GM18511 (cell line): ENCODE data around the gene EVC2.
"Not testable (repeated sequence)": the region's sequence is repeated elsewhere in the genome, so short reads cannot be mapped to it uniquely, and the experiment has no call there.

ENCODE experiments used
- ATAC-seq: cut with Tn5 transposase; IDR thresholded peaks from one replicate; pipeline ENCODE4 v1.9.1; 2021; ENCODE audit warnings: mild to moderate bottlenecking, moderate library complexity; ENCODE audit not compliant: unreplicated experiment

EVC2 gene

DNA sequence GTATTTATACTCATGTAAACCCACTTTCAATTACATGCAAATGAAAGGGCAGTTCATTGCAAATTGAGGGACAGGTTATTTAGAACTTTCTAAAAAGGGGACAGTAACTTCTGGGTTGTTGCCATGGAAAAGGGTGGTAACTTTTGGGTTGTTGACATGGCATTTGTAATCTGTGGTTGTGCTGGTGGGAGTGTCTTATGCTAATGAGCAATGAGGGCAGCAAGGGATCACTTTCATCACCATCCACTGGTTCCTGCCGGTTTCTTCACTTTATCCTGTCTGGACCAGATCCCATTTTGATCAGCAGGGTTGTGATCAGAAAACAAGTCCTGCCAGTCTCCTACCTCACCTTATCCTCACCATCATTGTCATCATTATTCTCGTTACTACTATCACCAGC is 34.6 kb upstream of the EVC2 start:
- no peak for ATAC-seq

DNA sequence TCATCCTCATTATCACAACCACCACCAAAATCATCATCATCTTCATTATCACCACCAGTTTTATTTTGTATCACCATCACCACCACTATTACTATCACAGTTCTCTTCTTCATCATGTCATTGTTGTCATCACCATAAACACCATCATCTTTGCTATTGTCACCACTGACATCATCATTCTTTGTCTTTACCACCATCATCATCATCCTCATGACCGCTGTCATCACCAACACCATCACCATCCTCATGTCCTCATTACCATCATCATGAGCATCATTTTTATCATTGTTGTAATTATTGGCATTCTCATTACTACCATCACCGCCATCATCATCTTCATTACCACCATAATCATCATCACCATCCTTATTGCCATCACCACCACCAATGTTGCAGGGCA is 34.0 kb upstream of the EVC2 start:
- no peak for ATAC-seq

DNA sequence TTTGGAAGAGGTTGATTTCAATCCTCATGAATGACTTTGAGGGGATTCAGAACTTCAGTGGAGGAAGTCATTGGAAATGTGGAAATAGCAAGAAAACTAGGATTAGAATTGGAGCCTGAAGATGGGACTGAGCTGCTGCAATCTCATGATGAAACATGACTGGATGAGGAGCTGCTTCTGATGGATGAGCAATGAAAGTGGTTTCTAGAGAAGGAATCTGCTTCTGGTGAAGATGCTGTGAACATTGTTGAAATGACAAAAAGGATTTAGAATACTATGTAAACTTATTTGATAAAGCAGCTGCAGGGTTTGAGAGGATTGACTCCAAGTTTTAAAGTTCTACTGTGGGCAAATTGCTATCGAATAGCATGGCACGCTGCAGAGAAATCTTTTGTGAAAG is 29.7 kb upstream of the EVC2 start:
- no peak for ATAC-seq

DNA sequence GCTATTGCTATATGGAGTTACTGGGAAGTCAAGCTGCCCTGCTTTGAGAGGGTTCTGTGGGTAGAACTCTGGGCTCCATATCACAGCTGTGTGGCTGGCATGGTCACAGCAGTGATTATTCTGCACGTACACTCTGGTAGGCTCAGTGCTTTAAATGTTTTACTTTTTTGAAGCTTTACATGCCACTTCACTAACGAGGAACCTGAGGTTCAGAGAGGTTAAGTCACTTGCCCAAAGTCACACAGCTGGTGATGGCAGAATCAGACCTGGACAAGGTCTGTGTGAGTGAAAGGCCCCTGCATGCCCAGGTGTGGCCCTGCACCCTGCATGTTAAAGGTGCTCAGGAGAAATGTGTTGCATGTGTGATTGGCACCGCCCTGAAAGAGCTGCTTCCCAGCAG is 27.1 kb upstream of the EVC2 start:
- no peak for ATAC-seq

DNA sequence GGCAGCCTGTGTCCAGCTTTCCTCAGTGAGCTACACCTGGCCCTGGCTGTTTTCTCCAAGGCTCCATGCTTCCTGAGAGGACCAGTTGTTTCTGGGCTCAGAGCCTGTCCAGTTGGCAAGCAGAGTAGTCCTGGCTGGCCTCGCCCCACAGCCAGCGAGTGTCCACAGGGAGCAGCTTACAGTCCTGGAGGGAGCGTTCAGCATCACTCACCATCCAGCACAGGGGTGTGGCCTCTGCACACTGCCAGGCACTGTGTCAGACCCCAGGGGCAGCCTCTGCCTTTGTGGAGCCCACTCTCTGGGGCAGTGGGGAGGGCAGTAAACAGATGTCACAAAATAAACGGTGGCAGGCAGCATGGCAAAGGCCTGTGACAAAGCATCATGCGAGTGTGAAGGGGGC is 26.5 kb upstream of the EVC2 start:
- ATAC-seq: no peak

DNA sequence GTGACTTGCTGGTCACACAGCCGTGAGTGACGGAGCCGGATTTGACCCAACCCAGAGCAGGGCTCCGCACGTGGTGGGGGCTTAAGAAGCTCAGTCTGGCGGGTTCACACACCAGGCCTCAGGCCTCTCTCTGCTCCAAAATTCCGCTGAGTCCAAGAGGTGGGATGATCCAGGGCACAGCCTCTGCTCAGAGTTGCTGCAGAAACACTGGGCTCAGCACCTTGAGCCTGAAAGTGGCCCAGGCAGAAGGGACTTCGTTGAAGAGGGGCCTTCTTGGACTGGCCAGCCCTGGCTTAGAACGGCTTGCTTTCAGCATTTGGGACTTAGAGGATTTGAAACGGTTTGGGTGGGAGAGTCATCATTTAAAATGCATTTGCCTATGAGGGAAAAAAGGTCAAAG is 23.8 kb upstream of the EVC2 start:
- no peak for ATAC-seq

DNA sequence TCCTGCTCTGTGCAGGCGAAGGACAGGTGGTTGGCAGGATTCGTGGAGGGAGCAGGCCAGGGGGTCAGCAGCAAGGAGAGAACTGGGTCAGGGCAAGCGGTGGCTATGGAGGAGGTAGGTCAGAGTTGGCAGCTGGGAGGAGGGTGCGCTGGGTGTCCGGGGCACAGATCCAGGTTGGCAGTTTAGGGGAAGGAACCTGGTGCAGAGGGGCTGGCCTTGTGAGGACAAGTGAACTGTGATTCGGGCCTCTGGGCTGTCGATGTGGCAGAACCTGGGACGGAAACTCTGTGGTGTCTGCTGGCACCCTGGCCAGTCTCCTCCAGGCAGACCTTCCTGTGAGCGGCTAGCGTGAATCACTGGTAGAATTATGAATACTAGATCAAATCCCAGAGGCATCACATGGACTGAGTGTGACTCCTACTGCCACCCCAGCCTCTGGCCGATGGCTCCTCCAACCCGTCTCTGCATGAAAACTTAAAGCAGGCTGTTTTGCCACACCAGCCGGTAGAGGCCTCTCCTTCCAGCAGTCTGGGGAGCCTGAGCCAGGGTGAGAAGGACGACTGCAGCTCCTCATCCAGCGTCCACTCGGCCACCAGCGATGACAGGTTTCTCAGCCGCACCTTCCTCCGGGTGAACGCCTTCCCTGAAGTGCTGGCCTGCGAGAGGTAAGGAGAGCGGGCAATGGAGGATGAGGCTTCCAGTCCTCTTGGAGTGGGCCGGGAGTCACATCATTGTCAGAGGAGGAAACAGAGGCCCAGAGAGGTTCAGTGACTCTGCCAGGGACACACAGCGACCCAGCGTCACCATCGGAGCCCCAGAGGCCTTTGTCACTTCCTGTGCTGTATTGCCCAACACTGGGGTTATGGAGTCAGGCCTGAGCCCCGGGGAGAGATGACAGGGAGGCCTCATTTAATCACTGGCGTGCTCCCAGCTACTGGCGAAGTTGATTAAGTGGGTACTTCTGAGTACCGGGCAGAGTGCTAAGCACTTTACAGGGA is 22.9 kb upstream of the EVC2 start:
- no peak for ATAC-seq

DNA sequence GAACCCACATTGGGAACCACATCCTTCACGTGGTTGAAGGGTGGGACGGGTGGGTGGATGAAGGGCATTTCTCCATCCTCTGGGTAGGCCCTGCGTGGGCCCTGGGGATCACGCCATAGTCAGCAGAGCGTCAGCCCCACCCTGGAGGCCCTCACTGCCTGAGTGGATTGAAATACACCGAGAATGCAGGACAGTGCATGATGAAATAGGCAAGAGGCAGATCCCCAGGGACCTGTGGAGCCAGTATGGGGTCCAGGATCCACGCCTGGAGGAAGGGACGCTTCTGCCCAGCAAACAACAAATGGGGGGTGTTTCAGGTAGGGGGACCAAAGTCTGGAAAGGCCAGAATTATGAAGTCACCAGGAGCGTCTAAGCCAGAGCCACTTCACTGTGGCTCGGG is 22.1 kb upstream of the EVC2 start:
- ATAC-seq: no peak

DNA sequence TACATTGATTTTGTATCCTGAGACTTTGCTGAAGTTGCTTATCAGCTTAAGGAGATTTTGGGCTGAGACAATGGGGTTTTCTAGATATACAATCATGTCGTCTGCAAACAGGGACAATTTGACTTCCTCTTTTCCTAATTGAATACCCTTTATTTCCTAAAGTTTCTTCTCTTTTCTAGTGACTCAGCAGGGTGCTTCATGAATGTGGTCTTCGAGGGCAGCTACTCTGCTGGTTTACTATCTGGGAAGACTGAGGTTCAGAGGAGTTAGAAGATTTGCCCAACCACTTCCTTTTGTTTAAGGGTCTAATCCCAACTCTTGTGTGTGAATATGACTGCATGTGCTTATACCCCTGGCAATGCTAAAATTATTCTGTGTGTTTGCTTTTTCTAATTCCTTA is 20.1 kb upstream of the EVC2 start:
- not testable (repeated sequence) for ATAC-seq

DNA sequence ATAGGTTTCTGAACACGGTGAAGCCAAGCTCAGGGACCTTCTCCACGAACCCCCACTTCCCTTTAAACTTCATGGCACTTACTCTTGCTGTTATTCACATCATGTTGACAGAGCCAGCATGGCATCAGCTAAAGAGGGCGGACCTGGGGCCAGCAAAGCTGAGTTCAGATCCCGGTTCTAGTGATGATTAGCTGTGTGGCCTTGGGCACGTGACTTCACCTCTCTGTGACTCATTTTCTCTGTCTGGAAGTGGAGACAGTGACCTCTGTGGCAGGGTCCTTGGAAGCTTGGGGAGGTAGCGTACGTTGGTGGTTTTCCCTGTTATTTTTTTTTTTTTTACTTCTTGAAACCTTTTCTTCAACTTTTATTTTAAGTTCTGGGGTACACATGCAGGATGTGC is 16.0 kb upstream of the EVC2 start:
- no peak for ATAC-seq

DNA sequence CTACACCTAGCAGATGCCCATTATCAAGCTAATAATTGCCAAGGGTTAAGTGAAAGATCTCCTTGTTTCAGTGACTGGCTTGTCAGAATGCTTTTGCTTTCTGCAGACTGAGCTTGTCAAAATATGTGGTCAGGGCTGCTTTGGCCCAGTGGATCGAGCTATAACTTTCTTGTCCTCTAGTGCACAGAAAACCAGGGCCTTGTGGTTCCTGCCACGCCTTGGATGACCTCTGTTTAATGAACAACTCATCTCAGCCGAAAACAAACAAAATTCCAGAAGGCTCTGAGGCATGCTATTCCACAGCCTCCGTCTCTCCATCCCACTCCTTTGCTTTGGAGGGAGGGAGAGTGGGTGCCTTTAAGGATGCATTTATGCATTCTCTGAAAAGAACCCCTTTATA is 14.0 kb upstream of the EVC2 start:
- ATAC-seq: no peak

DNA sequence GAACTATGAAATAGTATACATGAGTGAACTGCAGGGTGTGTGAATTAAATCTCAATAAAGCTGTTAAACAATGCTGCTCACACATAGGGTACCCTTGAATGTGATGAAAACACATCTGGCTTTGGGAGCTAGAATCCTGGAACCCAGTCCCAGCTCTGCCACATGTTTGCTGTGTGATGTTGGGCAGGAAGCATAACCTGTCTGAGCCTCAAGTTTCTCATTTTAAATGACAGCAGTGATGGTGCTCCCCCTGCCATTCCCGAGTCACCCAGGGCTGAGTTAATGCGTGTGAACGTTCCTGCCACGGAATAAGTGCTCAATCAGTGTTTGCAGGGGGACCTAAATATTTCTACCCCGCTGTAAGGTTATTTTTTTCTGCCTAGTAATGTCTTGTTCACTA is 13.6 kb upstream of the EVC2 start:
- no peak for ATAC-seq

DNA sequence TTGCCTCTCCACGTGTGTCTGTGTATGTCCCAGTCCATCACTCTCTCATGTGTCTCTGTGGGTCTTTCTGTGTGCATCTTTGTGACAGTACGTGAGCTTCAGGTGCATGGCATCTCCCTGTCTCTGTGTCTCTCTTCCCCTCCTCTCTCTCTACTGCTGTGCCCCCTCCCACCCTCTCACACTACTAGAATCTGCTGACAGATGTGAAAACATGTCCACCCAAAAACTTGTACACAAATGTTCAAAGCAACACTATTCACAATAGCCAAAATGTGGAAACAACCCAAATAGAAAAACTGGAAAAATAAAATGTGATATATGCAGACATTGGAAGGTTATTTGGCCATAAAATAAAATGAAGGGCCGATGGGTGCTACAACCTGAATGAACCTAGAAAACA is 12.6 kb upstream of the EVC2 start:
- ATAC-seq: no peak

DNA sequence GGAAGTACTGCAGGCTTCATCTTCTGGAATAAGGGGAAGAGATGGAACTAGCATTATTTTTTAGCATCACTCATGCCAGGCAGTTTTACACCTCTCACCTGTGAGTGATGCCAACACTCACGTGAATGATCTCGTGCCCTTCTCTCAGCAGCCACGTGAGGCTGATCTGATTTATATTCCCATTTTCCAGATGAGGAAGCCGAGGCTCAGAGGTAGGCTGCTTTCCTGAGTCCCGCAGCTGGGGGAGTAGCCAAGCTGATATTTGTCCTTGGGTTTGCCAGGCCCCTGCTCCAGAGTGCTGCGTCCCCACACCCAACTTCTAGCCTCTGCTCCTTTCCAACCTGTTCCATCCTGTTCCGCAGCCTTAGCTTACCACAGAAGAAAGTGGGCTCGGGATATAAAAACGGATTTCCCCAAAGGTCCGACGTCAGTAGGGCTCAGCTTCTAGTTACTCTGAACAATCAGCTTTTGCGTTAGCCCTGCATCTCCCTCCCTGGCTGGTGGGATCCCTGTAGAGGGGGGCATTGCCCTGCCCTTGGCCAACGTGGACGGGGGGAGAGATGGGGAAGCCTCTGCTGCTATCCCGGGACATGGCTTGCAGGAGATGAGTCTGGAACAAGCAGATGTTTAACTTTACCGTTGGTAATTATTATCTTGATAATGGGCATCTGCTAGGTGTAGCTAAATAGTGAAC is 11.9 kb upstream of the EVC2 start:
- ATAC-seq: no peak

DNA sequence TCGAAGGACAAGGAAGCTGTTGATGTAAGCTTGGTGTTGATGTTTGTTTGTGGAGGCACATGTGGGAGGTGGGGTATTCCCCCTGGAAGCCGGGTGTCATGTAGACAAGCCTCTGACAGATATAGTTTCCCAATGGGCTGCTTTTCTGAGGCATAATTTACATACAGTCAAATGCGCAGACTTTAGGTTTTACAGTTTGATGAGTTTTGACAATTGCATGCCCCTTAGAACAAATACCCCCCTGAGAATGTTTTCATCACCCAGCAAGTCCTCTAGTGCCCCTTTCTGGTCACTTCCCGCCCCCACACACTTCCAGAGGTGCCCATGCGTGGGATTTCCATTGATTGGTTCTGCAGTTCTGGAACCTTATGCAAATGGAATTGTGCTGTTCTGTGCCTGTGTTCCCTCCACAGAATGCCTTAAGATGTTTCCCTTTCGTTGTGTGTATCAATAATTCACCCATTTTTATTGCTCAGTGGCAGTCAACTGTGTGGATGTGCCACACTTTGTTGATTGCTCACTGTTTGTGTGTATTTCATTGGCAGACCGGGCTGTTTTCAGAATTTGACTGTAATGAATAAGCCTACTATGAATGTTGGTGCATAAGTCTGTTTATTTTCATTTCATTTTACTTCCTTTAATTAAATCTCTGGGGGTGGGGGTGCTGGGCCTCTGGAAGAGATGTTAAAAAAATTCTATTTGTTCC is 11.1 kb upstream of the EVC2 start:
- no peak for ATAC-seq

DNA sequence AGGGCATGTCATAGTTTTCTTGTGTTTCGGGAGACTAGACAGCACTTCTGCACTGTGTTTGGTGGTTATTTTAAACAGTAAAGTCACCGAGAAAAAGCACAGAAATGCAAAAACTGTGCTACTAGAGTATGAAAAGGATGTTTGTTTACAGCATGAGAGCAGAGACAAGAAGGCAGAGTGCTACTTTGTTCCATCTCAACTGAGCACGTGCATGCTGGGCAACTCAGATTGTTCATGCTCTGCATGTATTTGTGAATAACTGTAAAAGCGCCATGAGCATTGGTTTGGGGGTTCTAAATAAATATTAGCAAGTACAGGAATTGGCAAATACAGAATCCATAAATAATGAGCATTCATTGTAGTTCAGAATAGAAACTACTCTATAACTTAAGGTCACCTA is 10.1 kb upstream of the EVC2 start:
- no peak for ATAC-seq

DNA sequence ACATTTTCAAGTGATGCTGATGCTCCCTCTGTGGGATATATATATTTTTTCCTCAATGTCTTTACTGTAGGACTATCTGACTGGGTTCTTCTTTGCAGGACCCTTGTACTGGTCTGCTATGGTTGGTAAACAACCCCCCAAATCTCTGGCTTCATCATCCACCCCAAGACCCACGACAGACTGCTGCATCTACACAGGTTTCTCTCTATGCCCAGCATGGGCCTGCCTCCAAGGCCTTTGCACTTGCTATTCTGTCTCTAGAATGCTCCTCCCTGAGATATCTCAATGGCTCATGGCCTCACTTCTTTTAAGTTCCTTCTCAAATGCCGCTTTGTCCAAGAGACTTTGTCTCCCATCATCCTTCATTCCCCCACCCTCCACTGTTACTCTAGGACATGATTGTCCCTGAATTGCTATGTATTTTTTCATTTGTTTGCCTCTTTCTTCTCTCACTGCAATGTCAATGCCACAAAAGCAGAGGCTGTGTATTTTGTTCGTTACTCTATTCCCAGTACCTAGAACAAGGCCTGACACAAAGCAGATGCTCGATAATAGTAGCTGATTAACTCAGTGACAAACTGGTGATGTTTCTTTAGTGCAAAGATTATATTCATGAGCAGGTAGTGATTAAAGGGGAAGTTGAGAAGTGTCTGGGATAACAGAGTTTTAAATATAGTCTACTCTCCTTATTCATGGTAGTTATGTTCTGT is 9.2 kb upstream of the EVC2 start:
- ATAC-seq: no peak

DNA sequence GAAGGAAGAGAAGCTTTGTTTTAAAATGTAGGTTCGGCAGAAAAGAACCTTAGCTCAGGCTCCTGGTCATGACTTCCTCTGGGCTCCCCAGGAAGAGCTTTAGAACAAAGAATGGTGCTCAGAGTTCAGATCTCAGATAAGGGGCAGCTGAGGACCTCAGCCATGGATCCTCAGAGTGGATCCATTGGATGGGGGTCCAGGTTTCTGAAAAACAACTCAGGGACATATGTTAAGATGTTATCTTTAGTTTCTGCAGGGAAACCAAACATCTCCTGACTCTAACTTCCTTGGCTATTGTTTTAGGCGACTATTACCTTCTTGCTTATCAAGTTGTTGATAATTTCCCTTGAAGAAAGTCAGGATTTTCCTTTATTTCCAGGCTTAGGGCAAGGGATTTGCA is 8.0 kb upstream of the EVC2 start:
- no peak for ATAC-seq

DNA sequence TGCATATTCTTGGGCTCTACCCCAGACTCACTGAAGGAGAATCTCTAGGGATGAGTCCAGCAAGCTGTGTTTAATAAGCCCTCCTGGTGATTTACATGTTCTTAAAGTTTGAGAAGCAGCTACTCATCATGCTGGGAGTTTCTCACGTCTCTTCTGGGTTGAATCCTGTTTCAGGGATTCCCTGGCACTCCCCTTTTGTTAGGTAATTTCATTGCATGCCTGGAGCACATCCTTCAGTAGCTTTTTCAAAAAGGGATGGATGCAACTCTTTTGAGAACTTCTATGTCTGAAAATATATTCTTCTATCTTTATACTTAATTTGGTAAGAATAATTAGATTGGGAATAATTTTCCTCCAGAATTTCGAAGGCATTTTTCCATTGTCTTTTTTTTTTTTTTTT is 7.0 kb upstream of the EVC2 start:
- no peak for ATAC-seq

DNA sequence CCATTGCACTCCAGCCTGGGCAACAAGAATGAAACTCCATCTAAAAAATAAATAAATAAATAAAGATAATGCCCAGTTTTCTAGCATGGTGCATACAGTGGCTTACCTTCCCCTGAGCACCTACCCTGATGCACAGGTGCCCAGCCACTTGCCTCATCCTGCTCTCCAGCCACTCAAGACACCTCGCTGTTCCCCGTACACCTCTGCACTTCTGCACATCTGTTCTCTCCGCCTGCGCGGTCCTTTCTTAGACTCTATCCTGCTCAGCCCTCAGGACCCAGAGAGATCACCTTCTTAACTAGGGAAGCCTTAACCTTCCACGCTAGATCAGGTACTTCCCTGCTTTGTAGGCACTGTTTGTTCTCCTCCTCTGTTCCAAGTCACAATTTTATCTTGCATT is 5.5 kb upstream of the EVC2 start:
- no peak for ATAC-seq

DNA sequence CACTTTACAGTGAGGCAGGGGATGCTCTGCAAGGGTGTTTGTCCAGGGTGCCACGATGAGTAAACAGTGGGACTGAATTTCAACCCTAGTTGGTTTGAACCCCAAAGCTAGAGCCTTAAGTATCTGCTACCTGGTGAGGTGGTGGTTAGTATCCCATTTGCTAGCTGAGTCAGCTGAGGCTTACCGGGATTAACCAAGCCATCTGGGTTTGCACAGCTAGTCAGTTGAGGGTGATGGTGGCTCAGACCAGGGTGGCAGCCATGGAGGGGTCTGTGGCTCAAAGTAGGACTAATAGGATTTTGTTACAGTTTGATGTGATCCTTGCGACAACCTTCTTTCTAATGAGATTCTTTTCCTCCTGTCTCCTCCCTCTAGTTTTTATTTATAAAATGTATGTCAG is 4.6 kb upstream of the EVC2 start:
- no peak for ATAC-seq
